MM.1S (cell line): Measurements from ENCODE around the gene STAG1.

ENCODE experiments used
- DNase-seq: peaks from one replicate; pipeline ENCODE4 v3.0.0-alpha.2; 2015
- H2AFZ ChIP-seq: fragments of 300-600 bp; sonication (generic); 2 replicates; pipeline ENCODE4 v1.6.0; 2016; ENCODE audit warnings: antibody characterized with exemption, low read length
- H3F3A ChIP-seq: fragments of 300-600 bp; sonication (generic); 2 replicates; pipeline ENCODE4 v1.6.1; 2016; ENCODE audit warnings: mild to moderate bottlenecking, antibody characterized with exemption, low read length, moderate library complexity, mixed read lengths; ENCODE audit not compliant: insufficient read depth
- H3K27ac ChIP-seq: fragments of 300-600 bp; sonication (generic); 2 replicates; pipeline ENCODE4 v1.5.1; 2016; ENCODE audit warnings: mild to moderate bottlenecking, low read length
- H3K27me3 ChIP-seq: fragments of 300-600 bp; sonication (generic); replicated peaks from 2 replicates; pipeline ENCODE4 v1.6.0; 2016; ENCODE audit warnings: low read length; ENCODE audit not compliant: insufficient read depth
- H3K36me3 ChIP-seq: fragments of 300-600 bp; sonication (generic); replicated peaks from 2 replicates; pipeline ENCODE4 v1.6.1; 2016; ENCODE audit warnings: mild to moderate bottlenecking, low read length, mixed read lengths; ENCODE audit not compliant: insufficient read depth
- H3K4me1 ChIP-seq: fragments of 300-600 bp; sonication (generic); 2 replicates; pipeline ENCODE4 v1.6.1; 2016; ENCODE audit warnings: low read length, mixed read lengths
- H3K4me2 ChIP-seq: fragments of 300-600 bp; sonication (generic); 2 replicates; pipeline ENCODE4 v1.6.0; 2016; ENCODE audit warnings: low read depth, low read length
- H3K4me3 ChIP-seq: fragments of 300-600 bp; sonication (generic); 2 replicates; pipeline ENCODE4 v1.5.1; 2016; ENCODE audit warnings: low read length, mixed read lengths
- H3K79me2 ChIP-seq: fragments of 300-600 bp; sonication (generic); 2 replicates; pipeline ENCODE4 v1.6.1; 2016; ENCODE audit warnings: mixed run types, low read length, mixed read lengths
- H3K9ac ChIP-seq: fragments of 300-600 bp; sonication (generic); 2 replicates; pipeline ENCODE4 v1.6.1; 2016; ENCODE audit warnings: low read length, mixed read lengths
- H3K9me2 ChIP-seq: fragments of 300-600 bp; sonication (generic); replicated peaks from 2 replicates; pipeline ENCODE4 v1.6.1; 2016; ENCODE audit warnings: mild to moderate bottlenecking, low read length, mixed read lengths; ENCODE audit not compliant: insufficient read depth
- H3K9me3 ChIP-seq: fragments of 300-600 bp; sonication (generic); replicated peaks from 2 replicates; pipeline ENCODE4 v1.6.1; 2016; ENCODE audit warnings: mild to moderate bottlenecking, low read length, mixed read lengths; ENCODE audit not compliant: insufficient read depth
- H4K20me1 ChIP-seq: fragments of 300-600 bp; sonication (generic); 2 replicates; pipeline ENCODE4 v1.6.1; 2016; ENCODE audit warnings: mild to moderate bottlenecking, low read length, moderate library complexity, mixed read lengths; ENCODE audit not compliant: insufficient read depth
- EZH2 ChIP-seq: fragments of 300-600 bp; sonication (generic); optimal IDR thresholded peaks from 2 replicates; pipeline ENCODE3; 2017; ENCODE audit warnings: low read depth, mild to moderate bottlenecking, antibody characterized with exemption, low read length, mixed read lengths
- EZH2phosphoT487 ChIP-seq: fragments of 300-600 bp; sonication (generic); IDR thresholded peaks from 2 replicates; pipeline ENCODE4 v1.6.1; 2018; ENCODE audit warnings: antibody characterized with exemption, low read length
- TF ChIP-seq, protein P1 (sequence below): fragments of 300-600 bp; sonication (generic); IDR thresholded peaks from 2 replicates; pipeline ENCODE4 v1.5.1; 2016; ENCODE audit warnings: antibody characterized with exemption, low read length, mixed read lengths

STAG1 gene

DNA sequence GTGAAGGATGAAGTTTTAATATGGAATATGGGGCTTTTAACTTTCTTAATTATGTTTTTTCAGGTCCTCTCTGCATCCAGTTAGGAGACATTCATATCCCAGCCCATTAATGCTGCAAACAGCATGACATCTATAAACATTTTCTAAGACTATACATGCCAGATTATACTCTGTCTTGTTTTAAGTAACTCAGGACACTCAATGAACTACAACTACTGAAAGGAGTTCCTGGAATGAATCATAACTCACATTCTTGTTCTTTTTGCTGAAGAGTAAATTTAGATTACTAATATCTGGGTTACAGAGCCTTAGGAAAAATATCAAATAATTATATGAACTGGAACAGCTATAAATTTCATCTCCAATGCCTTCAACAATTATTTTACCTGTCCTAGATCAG lies 167.4 kb downstream of the STAG1 start:
- no peak for DNase-seq

DNA sequence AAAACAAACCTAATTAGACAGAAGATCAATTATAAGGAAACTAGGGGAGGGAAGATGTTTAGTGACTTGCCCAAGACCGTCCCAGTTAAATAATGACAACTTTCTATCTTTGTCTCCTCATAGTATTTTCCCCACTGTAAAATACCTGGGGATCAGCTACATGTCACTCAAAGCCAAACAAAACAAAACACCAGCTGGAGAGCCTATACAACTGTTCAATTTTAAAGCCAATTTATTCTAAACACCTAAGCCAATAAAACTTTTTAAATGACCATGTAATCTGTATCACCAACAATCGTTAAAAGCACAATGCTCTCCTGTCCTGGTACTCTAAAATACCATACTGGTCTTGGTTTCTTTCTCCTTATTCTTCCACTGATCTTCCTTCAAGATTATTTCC lies 168.4 kb downstream of the STAG1 start:
- no peak overlapping the region for H3K4me3 ChIP-seq
- no peak overlapping the region for H2AFZ ChIP-seq
- no peaks in the 10 kb centered on the region for H3F3A ChIP-seq
- peaks cover 5% of the 10 kb centered on the region; the same call in 1 of the 2 replicates for H3K79me2 ChIP-seq
- H3K4me2 ChIP-seq: no peak overlapping the region
- no peak for DNase-seq
- H3K9me2 ChIP-seq: no peaks in the 10 kb centered on the region
- H3K4me1 ChIP-seq: no peaks in the 10 kb centered on the region
- H4K20me1 ChIP-seq: no peaks in the 10 kb centered on the region
- H3K27me3 ChIP-seq: no peaks in the 10 kb centered on the region
- no peaks in the 10 kb centered on the region for H3K9me3 ChIP-seq
- no peak overlapping the region for H3K27ac ChIP-seq
- no peak overlapping the region for H3K9ac ChIP-seq
- no peaks in the 10 kb centered on the region; the same call in 1 of the 2 replicates for H3K36me3 ChIP-seq
- TF ChIP-seq EZH2phosphoT487 (no peak), EZH2 (no peak)
- TF ChIP-seq, protein P1, sequence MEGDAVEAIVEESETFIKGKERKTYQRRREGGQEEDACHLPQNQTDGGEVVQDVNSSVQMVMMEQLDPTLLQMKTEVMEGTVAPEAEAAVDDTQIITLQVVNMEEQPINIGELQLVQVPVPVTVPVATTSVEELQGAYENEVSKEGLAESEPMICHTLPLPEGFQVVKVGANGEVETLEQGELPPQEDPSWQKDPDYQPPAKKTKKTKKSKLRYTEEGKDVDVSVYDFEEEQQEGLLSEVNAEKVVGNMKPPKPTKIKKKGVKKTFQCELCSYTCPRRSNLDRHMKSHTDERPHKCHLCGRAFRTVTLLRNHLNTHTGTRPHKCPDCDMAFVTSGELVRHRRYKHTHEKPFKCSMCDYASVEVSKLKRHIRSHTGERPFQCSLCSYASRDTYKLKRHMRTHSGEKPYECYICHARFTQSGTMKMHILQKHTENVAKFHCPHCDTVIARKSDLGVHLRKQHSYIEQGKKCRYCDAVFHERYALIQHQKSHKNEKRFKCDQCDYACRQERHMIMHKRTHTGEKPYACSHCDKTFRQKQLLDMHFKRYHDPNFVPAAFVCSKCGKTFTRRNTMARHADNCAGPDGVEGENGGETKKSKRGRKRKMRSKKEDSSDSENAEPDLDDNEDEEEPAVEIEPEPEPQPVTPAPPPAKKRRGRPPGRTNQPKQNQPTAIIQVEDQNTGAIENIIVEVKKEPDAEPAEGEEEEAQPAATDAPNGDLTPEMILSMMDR: no peak

More for the DNA sequence above, 167.4 kb downstream of the STAG1 start:
- TF ChIP-seq, protein P1: no peak
- TF ChIP-seq EZH2 (no peak), EZH2phosphoT487 (no peak)
- H3K9ac ChIP-seq: no peak overlapping the region
- no peak overlapping the region for H3K4me3 ChIP-seq
- no peaks in the 10 kb centered on the region for H3K27me3 ChIP-seq
- H3K9me2 ChIP-seq: no peaks in the 10 kb centered on the region
- no peaks in the 10 kb centered on the region for H3K4me1 ChIP-seq
- H3K79me2 ChIP-seq: peaks cover 5% of the 10 kb centered on the region; the same call in 1 of the 2 replicates
- no peaks in the 10 kb centered on the region for H4K20me1 ChIP-seq
- no peaks in the 10 kb centered on the region for H3F3A ChIP-seq
- H3K36me3 ChIP-seq: no peaks in the 10 kb centered on the region; the same call in 1 of the 2 replicates
- H3K4me2 ChIP-seq: no peak overlapping the region
- no peak overlapping the region for H2AFZ ChIP-seq
- H3K27ac ChIP-seq: no peak overlapping the region
- H3K9me3 ChIP-seq: no peaks in the 10 kb centered on the region

DNA sequence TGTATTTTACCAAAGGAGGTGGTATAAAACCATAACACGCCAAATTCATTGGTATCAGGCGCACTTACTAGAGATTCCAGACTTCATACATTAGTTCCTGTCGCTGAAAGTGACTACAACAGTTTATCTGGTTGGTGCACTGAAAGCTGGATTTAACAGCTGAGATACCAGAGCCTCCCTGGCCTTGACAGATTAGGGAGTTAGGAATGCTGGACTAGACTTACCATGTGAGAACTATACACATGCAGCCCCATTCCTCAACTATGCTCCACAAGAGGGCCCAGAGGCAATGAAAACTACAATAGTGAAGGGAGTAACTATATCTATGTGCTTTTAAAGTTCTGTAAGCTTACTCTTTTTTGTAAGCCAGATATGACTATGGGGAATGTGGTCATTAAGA lies 174.4 kb downstream of the STAG1 start:
- Histone ChIP-seq H3K9ac (no peak overlapping the region), H3K27ac (no peak overlapping the region), H3K36me3 (no peaks in the 10 kb centered on the region; the same call in 1 of the 2 replicates), H3K9me3 (no peaks in the 10 kb centered on the region), H3K27me3 (no peaks in the 10 kb centered on the region), H3K4me1 (no peaks in the 10 kb centered on the region), H4K20me1 (no peaks in the 10 kb centered on the region), H3K9me2 (no peaks in the 10 kb centered on the region), H3K4me3 (no peak overlapping the region), H3K4me2 (no peak overlapping the region), H3F3A (no peaks in the 10 kb centered on the region), H2AFZ (no peak overlapping the region), H3K79me2 (peaks cover 8% of the 10 kb centered on the region; the same call in 1 of the 2 replicates)
- DNase-seq: no peak
- TF ChIP-seq, protein P1: no peak
- TF ChIP-seq EZH2 (no peak), EZH2phosphoT487 (no peak)
